IPS DF 19.7 (cell line): ENCODE measurements around the gene RNASET2.
"Not testable (repeated sequence)": the region's sequence is repeated elsewhere in the genome, so short reads cannot be mapped to it uniquely, and the experiment has no call there.

ENCODE experiments used
- DNase-seq: peaks from one replicate; pipeline ENCODE4 v3.0.0-alpha.2; 2013; ENCODE audit warnings: low read depth, low spot score

Gene RNASET2

GRCh38 chr6:166927935-166928643 lies 28.3 kb downstream of the RNASET2 start:
- no peak for DNase-seq

GRCh38 chr6:166927240-166927934 lies 29.0 kb downstream of the RNASET2 start:
- no peak for DNase-seq

GRCh38 chr6:166926748-166927147 lies 29.6 kb downstream of the RNASET2 start:
- no peak for DNase-seq

- DNase-seq: no peak
These were observed 31.0 kb downstream of the RNASET2 start for GRCh38 chr6:166925141-166925996.

GRCh38 chr6:166924531-166924930 lies 31.8 kb downstream of the RNASET2 start:
- DNase-seq: no peak

- no peak for DNase-seq
These were observed 33.4 kb downstream of the RNASET2 start for GRCh38 chr6:166922937-166923336.

- no peak for DNase-seq
These were observed 34.8 kb downstream of the RNASET2 start for GRCh38 chr6:166921570-166921969.

GRCh38 chr6:166916824-166917223 lies 39.5 kb downstream of the RNASET2 start:
- no peak for DNase-seq

- not testable (repeated sequence) for DNase-seq
These were observed 40.9 kb downstream of the RNASET2 start for GRCh38 chr6:166915484-166915883.

GRCh38 chr6:166914952-166915351 lies 41.4 kb downstream of the RNASET2 start:
- DNase-seq: not testable (repeated sequence)

GRCh38 chr6:166911248-166911677 lies 45.1 kb downstream of the RNASET2 start:
- DNase-seq: no peak

- DNase-seq: no peak
These were observed 45.7 kb downstream of the RNASET2 start for GRCh38 chr6:166910601-166911000.

- DNase-seq: no peak
These were observed 47.5 kb downstream of the RNASET2 start for GRCh38 chr6:166908811-166909210.

- no peak for DNase-seq
These were observed 48.2 kb downstream of the RNASET2 start for GRCh38 chr6:166907871-166908806.

GRCh38 chr6:166907373-166907841 lies 48.9 kb downstream of the RNASET2 start:
- DNase-seq: no peak

GRCh38 chr6:166906376-166907044 lies 49.8 kb downstream of the RNASET2 start:
- no peak for DNase-seq

- no peak for DNase-seq
These were observed 50.7 kb downstream of the RNASET2 start for GRCh38 chr6:166905505-166906134.

- DNase-seq: no peak
These were observed 51.3 kb downstream of the RNASET2 start for GRCh38 chr6:166905013-166905412.

GRCh38 chr6:166904101-166904746 lies 52.1 kb downstream of the RNASET2 start:
- DNase-seq: no peak
